ENCODE data around the gene MAP1B. TPM values are rescaled to one million over a fixed set of nuclear protein-coding genes. Genes with fewer than 3 reads are reported as not detected.

Gene MAP1B
- 411 and 688 TPM in 2 replicates for total RNA-seq

GRCh38 chr5:72107131-72107900 lies at the start of gene MAP1B:
MAP1B (plus strand) TSS chr5:72107475; CDS start chr5:72107532, 57 bp downstream.

Other genes with a start within 250 kb of the MAP1B start
- gene MRPS27, start 212.8 kb downstream of the MAP1B start, total RNA-seq = 45.9 and 62.8 TPM in 2 replicates
- 4.8 and 10.4 TPM in 2 replicates for gene PTCD2, start 212.9 kb downstream of the MAP1B start, total RNA-seq